Endothelial cell (in vitro differentiated cells): ENCODE measurements around the gene BNIP1. TPM values are rescaled to one million over a fixed set of nuclear protein-coding genes. Genes with fewer than 3 reads are reported as not detected.

Experiments
- DNase-seq: peaks from one replicate; pipeline ENCODE4 v3.0.0; 2021; ENCODE audit warnings: low spot score
- H3K27ac Mint-ChIP-seq: one replicate; pipeline ENCODE4 v1.8.0; 2021; ENCODE audit warnings: mixed read lengths, inconsistent platforms; ENCODE audit not compliant: unreplicated experiment
- H3K27me3 Mint-ChIP-seq: one replicate; pipeline ENCODE4 v1.8.0; 2021; ENCODE audit warnings: mild to moderate bottlenecking, moderate library complexity, mixed read lengths, inconsistent platforms; ENCODE audit not compliant: unreplicated experiment
- H3K36me3 Mint-ChIP-seq: one replicate; pipeline ENCODE4 v1.8.0; 2021; ENCODE audit warnings: mild to moderate bottlenecking, low read depth, mixed read lengths, inconsistent platforms; ENCODE audit not compliant: unreplicated experiment
- H3K4me1 Mint-ChIP-seq: one replicate; pipeline ENCODE4 v1.8.0; 2021; ENCODE audit warnings: mild to moderate bottlenecking, mixed read lengths, inconsistent platforms; ENCODE audit not compliant: unreplicated experiment
- H3K4me3 Mint-ChIP-seq: one replicate; pipeline ENCODE4 v1.8.0; 2021; ENCODE audit warnings: mild to moderate bottlenecking, mixed read lengths, inconsistent platforms; ENCODE audit not compliant: unreplicated experiment
- H3K9me3 Mint-ChIP-seq: one replicate; pipeline ENCODE4 v1.8.0; 2021; ENCODE audit warnings: mixed read lengths, inconsistent platforms; ENCODE audit not compliant: unreplicated experiment
- total RNA-seq: library from RNA; stranded (reverse); fragmentation: NEBNext Ultra II Directional; extraction: Animal tissue kit (Norgen Biotek cat#: 25700); gene quantifications from one replicate; pipeline ENCODE4 v1.2.1, GENCODE V29; 2021; ENCODE audit not compliant: unreplicated experiment
- TF ChIP-seq, protein P1 (sequence below): fragments of 200-600 bp; sonication (generic); IDR thresholded peaks from one replicate; pipeline ENCODE4 v1.5.0; 2021; ENCODE audit warnings: antibody characterized with exemption; ENCODE audit not compliant: unreplicated experiment

Gene BNIP1
- total RNA-seq, 1 donor from 2014 or later = 10.3 TPM

DNA sequence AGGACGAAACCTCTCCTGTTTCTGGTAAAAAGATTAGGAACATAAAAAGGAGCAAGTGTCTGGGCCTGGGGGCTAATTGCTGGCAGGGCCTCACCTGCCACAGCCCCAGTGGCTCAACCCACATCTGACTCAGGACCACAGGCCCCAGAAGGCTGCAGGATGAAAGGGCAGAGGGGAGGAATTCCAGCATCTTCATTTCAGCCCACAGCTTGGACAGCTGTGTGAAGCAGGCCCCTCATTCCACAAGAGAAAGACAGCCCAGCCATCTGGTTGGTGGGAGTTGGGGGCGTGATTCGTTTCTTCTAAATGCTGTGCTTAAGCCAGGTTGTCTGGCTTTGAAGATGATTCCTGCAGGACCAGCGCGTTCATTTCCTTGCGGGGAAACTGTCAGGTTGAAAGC, 61.6 kb downstream of the BNIP1 start:
- Mint-ChIP-seq H3K9me3 (no peaks in the 10 kb centered on the region), H3K27ac (no peak overlapping the region), H3K36me3 (no peaks in the 10 kb centered on the region), H3K4me3 (no peak overlapping the region), H3K27me3 (peaks cover 1% of the 10 kb centered on the region), H3K4me1 (no peaks in the 10 kb centered on the region)
- TF ChIP-seq, protein P1, sequence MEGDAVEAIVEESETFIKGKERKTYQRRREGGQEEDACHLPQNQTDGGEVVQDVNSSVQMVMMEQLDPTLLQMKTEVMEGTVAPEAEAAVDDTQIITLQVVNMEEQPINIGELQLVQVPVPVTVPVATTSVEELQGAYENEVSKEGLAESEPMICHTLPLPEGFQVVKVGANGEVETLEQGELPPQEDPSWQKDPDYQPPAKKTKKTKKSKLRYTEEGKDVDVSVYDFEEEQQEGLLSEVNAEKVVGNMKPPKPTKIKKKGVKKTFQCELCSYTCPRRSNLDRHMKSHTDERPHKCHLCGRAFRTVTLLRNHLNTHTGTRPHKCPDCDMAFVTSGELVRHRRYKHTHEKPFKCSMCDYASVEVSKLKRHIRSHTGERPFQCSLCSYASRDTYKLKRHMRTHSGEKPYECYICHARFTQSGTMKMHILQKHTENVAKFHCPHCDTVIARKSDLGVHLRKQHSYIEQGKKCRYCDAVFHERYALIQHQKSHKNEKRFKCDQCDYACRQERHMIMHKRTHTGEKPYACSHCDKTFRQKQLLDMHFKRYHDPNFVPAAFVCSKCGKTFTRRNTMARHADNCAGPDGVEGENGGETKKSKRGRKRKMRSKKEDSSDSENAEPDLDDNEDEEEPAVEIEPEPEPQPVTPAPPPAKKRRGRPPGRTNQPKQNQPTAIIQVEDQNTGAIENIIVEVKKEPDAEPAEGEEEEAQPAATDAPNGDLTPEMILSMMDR = no peak
- no peak for DNase-seq

DNA sequence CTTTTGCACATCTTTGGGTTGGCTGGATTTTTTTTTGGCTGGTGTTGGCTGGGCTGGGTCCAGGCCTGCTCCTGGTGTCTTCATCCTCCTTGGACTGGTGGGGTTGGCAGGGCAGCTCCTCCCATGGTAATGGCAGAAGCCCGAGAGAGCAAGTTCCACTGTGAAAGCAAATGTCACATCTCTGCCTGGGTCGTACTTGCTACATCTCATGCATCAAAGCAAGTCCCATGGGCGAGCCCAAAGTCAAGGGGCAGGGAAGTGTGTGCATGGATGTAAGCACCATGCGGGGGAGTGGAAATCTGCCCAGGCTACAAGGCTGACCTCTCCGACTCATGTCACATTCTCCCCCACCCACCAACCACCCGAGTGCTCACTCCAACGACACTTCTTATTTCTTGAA, 64.0 kb downstream of the BNIP1 start:
- no peaks in the 10 kb centered on the region for H3K4me1 Mint-ChIP-seq
- H3K27me3 Mint-ChIP-seq = no peaks in the 10 kb centered on the region
- no peaks in the 10 kb centered on the region for H3K9me3 Mint-ChIP-seq

DNA sequence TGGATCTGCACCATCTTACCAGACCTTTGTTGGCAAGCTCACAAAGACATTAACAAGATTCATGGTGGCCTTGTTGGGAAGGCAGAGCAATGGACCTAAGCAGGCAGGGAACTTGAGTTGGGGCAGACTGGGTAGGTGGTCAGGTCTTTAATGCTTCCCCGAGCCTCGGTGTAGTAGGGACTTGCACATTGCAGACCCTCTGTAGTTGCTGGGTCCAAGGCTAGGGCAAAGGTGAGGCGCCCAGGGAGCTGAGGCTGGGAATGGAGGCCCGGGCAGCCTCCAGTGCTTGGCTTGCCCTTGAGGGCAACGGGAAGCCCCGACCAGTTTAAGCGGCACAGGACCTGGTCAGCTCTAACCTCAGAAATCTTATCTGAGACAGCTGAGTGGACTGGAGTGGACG, 66.5 kb downstream of the BNIP1 start:
- Mint-ChIP-seq H3K27ac (no peak overlapping the region), H3K4me1 (no peaks in the 10 kb centered on the region), H3K27me3 (peaks cover 3% of the 10 kb centered on the region), H3K36me3 (peaks cover 5% of the 10 kb centered on the region), H3K9me3 (no peaks in the 10 kb centered on the region), H3K4me3 (no peak overlapping the region)
- no peak for DNase-seq
- TF ChIP-seq, protein P1 = no peak

More for the DNA sequence above, 64.0 kb downstream of the BNIP1 start:
- Mint-ChIP-seq H3K4me3 (no peak overlapping the region), H3K27ac (no peak overlapping the region), H3K36me3 (peaks cover 5% of the 10 kb centered on the region)
- DNase-seq = no peak
- TF ChIP-seq, protein P1 = no peak

DNA sequence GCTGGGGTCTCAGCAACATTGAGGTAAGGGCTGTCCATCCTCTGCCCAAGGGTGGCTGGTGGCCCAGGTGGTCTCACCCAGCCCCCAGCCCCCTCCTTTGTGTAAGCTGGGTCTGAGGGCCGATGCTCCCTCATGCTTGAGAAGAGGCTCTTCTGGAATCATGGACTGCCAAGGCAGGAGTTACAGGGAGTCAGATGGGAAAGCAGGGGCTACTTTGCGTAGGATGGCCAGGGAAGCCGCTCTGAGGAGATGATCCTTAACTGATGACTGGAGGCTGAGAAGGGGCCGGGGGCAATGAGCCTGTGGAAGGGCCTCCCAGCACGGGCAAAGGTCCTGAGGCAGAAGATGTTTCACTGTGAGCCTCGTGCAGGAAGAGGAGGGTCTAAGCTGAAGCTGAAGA, 67.0 kb downstream of the BNIP1 start:
- no peak for DNase-seq
- Mint-ChIP-seq H3K9me3 (no peaks in the 10 kb centered on the region), H3K27ac (no peak overlapping the region), H3K4me3 (no peak overlapping the region), H3K36me3 (peaks cover 5% of the 10 kb centered on the region), H3K4me1 (no peaks in the 10 kb centered on the region), H3K27me3 (peaks cover 3% of the 10 kb centered on the region)
- TF ChIP-seq, protein P1 = no peak

DNA sequence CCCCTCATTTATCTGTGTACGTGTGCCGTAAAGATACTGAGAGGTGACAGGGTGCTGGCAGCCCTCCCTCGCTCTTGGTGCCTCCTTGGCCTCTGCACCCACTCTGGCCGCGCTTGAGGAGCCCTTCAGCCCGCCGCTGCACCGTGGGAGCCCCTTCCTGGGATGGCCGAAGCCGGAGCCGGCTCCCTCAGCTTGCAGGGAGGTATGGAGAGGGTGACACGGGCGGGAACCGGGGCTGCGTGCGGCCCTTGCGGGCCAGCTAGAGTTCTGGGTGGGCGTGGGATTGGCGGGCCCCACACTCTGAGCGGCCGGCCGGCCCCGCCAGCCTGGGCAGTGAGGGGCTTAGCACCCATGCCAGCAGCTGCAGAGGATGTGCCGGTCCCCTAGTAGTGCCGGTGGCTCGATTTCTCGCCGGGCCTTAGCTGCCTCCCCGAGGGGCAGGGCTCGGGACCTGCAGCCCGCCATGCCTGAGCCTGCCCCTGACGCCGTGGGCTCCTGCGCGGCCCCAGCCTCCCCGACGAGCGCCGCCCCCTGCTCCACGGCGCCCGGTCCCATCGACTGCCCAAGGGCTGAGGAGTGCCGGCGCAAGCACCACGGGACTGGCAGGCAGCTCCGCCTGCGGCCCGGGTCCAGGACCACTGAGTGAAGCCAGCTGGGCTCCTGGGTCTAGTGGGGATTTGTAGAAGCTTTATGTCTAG, 69.1 kb downstream of the BNIP1 start:
- Mint-ChIP-seq H3K4me3 (no peak overlapping the region), H3K27me3 (peaks cover 3% of the 10 kb centered on the region), H3K36me3 (peaks cover 5% of the 10 kb centered on the region), H3K27ac (no peak overlapping the region), H3K4me1 (no peaks in the 10 kb centered on the region), H3K9me3 (no peaks in the 10 kb centered on the region)
- DNase-seq = no peak
- TF ChIP-seq, protein P1 = no peak

Other genes starting within 250 kb of the BNIP1 start
- 48.6 TPM for gene RPL26L1, start 185.1 kb upstream of the BNIP1 start, total RNA-seq
- 147 TPM for gene ATP6V0E1, start 160.8 kb upstream of the BNIP1 start, total RNA-seq
- gene CREBRF, start 88.2 kb upstream of the BNIP1 start, total RNA-seq = 19.9 TPM
- gene NKX2-5, start 90.7 kb downstream of the BNIP1 start, total RNA-seq = not detected
- 3.6 TPM for gene STC2, start 183.9 kb downstream of the BNIP1 start, total RNA-seq